ENCODE results near the gene SLC25A4.

- TF ChIP-seq POLR2A (IDR thresholded peaks at IDR 0.05; ENCODE audit: low read depth, low read length): no peak
- TF ChIP-seq POLR2AphosphoS5 (IDR thresholded peaks at IDR 0.05; ENCODE audit: low read depth, low read length): no peak
- no peak for TF ChIP-seq TAF1 (IDR thresholded peaks at IDR 0.05; ENCODE audit: low read depth, low read length)
- TF ChIP-seq SPI1 (IDR thresholded peaks at IDR 0.05; ENCODE audit: low read depth, low read length): no peak
- no peak for TF ChIP-seq POU2F2 (IDR thresholded peaks at IDR 0.05; ENCODE audit: low read depth, low read length)
Measured at GRCh38 chr4:185098474-185098873, 44.6 kb upstream of the SLC25A4 start.

All from GM12891 (cell line).